Osteocyte (in vitro differentiated cells): Measurements from ENCODE around the gene PLK5. TPM values are rescaled to one million over a fixed set of nuclear protein-coding genes. Genes with fewer than 3 reads are reported as not detected.

ENCODE experiments used
- DNase-seq: peaks from one replicate; pipeline ENCODE4 v3.0.0; 2021; ENCODE audit warnings: mixed read lengths; ENCODE audit not compliant: unreplicated experiment; ENCODE audit errors: extremely low spot score
- H3K27ac Mint-ChIP-seq: one replicate; pipeline ENCODE4 v1.8.0; 2021; ENCODE audit warnings: mild to moderate bottlenecking, mixed read lengths; ENCODE audit not compliant: unreplicated experiment
- H3K27me3 Mint-ChIP-seq: one replicate; pipeline ENCODE4 v1.8.0; 2021; ENCODE audit warnings: mixed read lengths; ENCODE audit not compliant: unreplicated experiment
- H3K36me3 Mint-ChIP-seq: one replicate; pipeline ENCODE4 v1.8.0; 2021; ENCODE audit warnings: mixed read lengths; ENCODE audit not compliant: unreplicated experiment
- H3K4me1 Mint-ChIP-seq: one replicate; pipeline ENCODE4 v1.8.0; 2021; ENCODE audit warnings: mixed read lengths; ENCODE audit not compliant: unreplicated experiment
- H3K4me3 Mint-ChIP-seq: one replicate; pipeline ENCODE4 v1.8.0; 2021; ENCODE audit warnings: mild to moderate bottlenecking, moderate library complexity, mixed read lengths; ENCODE audit not compliant: unreplicated experiment
- H3K9me3 Mint-ChIP-seq: one replicate; pipeline ENCODE4 v1.8.0; 2021; ENCODE audit warnings: mixed read lengths; ENCODE audit not compliant: unreplicated experiment
- CTCF ChIP-seq: fragments of 200-600 bp; sonication (generic); IDR thresholded peaks from 2 replicates; pipeline ENCODE4 v1.5.0; 2021; ENCODE audit warnings: antibody characterized with exemption, mild to moderate bottlenecking, moderate library complexity
- total RNA-seq: library from RNA; stranded (reverse); gene quantifications from 2 replicates; pipeline ENCODE4 v1.2.1, GENCODE V29; 2021

Gene PLK5
- total RNA-seq, 1 donor from 2014 or later = 0.54 TPM

DNA sequence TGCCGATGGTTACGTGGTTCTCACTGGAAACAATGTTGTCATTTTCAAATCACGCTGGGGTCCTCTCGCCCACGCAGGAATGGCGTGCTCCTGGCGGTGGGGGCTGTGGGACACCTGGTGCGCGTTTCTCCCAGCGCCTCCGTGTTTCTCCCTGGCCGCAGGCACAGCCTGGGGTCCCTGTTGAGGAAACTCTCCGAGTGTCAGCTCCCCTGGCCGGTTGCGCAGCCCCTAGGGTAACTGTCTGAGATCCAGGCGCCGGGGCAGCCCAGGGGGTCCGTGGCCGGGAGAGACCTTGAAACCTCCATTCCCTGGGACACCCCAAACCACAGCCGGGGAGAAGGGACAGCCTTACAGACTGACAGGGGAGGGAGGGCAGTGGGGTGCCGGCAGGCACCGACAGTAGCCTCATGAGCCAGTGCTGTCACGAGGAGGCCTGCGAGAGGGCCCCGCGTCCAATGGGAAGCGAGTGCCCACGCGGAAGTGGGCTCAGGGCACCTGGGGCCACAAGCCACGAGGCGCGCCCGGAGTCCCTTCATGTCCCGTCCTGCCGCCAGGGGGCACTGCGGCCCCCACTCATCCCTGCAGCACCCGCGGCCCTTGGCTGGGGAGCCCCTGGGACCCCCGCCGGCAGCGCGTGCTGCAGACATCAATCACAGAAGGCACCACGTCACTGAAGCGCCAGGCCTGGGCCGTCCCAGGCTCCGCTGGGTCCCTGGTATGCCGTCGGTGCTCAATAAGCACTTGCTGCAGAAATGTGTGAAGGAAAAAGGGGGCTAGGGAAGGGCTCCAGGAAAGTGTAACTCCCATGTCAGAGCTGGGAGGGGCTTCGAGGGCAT, 20.6 kb upstream of the PLK5 start:
- Mint-ChIP-seq H3K9me3 (no peaks in the 10 kb centered on the region), H3K27ac (no peak overlapping the region), H3K27me3 (peaks cover 3% of the 10 kb centered on the region), H3K4me3 (no peak overlapping the region), H3K36me3 (no peaks in the 10 kb centered on the region), H3K4me1 (peaks cover 6% of the 10 kb centered on the region)
- peak; percentile 88 for DNase-seq
- TF ChIP-seq CTCF = peak; percentile 81

DNA sequence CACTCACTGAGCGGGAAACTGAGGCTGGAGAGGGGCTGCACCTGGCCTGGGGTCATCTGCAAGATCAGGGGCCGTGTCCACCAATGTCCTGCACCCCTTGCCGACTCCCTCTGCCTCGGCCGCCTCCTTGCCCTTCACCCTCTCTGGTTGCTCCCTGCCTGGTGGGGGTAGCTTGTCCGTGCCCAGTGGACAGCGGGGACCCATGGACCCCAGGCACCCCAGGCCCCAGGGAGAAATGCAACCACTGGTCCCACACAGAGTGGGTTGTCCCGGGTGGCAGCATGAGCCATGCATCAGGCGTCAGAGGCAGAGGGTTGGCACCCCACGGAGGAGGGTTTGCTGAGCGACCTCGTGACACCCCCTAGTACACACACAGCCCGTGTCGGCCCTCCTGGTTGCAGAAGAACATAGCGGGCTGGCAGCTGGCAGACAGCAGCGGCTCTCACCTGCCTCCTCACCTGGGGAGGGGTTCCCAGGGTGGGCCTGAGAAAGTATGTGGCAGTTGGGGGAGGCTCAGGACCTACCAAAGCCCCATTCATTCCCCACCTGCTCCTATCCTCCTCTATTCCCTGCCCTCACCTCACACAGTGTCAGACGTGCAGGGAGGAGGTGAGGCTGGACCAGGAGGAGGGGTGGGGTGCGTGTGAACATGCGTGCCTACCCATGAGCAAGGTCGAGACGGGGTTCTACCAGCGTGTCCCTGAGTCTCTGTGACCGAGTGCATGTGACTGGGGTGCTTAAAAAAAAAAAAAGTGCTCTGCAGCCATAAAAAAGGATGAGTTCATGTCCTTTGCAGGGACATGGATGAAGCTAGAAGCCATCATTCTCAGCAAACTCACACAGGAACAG, 19.7 kb upstream of the PLK5 start:
- Mint-ChIP-seq H3K27me3 (peaks cover 3% of the 10 kb centered on the region), H3K27ac (no peak overlapping the region), H3K9me3 (no peaks in the 10 kb centered on the region), H3K36me3 (no peaks in the 10 kb centered on the region), H3K4me3 (no peak overlapping the region), H3K4me1 (peaks cover 9% of the 10 kb centered on the region)
- TF ChIP-seq CTCF = no peak
- DNase-seq = no peak

DNA sequence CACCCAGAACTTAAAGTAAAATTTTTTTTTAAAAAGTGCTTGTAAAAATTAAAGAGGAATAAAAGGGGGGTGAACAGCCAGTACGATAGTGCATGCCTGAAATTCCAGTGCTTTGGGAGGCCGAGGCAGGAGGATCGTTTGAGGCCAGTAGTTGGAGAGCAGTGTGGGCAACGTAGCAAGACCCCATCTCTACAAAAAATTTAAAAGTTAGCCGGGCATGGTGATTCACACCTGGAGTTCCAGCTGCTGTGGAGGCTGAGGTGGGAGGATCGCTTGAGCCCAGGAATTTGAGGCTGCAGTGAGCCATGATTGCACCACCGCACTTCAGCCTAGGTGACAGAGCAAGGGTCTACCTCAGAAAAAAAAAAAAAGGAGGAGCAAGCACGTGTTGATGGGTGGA, 18.9 kb upstream of the PLK5 start:
- Mint-ChIP-seq H3K9me3 (no peaks in the 10 kb centered on the region), H3K27ac (no peak overlapping the region), H3K4me1 (peaks cover 12% of the 10 kb centered on the region), H3K36me3 (no peaks in the 10 kb centered on the region), H3K27me3 (peaks cover 3% of the 10 kb centered on the region), H3K4me3 (no peak overlapping the region)
- TF ChIP-seq CTCF = no peak
- no peak for DNase-seq

DNA sequence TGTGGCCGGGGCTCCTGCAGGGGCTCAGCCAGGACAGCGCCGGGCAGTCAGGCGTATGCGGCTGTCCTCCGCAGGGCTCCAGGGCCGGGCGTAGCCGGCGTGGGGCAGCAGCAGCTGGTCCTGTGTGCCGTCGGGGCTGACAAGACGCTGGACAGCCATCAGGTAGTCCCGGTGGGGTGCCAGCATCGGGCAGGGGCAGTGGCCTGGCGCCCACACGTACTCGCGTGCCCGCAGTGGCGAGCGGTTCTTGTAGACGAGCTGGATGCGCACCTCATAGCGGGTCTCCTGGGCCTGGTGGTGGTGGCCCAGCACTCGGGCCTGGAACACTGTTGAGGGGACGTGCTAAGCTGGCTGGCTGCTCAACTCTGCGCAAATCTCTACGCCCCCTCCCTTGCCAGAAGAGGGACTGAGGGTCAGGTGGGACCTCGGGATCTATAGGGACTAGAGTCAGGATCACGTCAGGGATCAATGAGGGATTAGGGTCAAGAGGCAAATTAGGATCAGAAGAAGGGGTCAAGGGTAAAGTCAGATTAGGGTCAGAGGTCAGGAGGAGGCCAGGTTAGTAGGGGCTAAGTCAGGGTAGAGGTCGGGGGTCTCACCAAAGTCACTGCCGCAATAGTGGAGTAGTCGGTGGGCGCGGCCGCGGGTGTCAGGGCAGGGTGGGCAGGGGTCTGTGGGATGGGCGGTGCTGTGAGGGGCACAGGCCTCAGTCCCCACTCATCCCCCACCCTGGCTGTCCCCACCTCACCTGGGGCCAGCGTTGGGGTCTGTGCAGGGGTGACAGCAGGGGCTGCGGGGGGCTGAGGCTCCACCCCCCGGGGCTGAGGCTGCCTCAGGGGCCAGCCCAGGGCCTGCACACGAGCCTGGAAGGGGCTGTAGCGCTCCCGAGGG, 17.6 kb upstream of the PLK5 start:
- Mint-ChIP-seq H3K4me3 (no peak overlapping the region), H3K27me3 (peaks cover 3% of the 10 kb centered on the region), H3K36me3 (no peaks in the 10 kb centered on the region), H3K27ac (no peak overlapping the region), H3K9me3 (no peaks in the 10 kb centered on the region), H3K4me1 (peaks cover 14% of the 10 kb centered on the region)
- no peak for TF ChIP-seq CTCF
- peak; percentile 80 for DNase-seq
